IPS DF 19.7 (cell line): ENCODE data around the gene PTAR1.

Experiments
- DNase-seq: peaks from one replicate; pipeline ENCODE4 v3.0.0-alpha.2; 2013; ENCODE audit warnings: low read depth, low spot score

PTAR1 gene

GRCh38 chr9:69674716-69675438 lies 84.9 kb downstream of the PTAR1 start:
- DNase-seq: no peak

DNA sequence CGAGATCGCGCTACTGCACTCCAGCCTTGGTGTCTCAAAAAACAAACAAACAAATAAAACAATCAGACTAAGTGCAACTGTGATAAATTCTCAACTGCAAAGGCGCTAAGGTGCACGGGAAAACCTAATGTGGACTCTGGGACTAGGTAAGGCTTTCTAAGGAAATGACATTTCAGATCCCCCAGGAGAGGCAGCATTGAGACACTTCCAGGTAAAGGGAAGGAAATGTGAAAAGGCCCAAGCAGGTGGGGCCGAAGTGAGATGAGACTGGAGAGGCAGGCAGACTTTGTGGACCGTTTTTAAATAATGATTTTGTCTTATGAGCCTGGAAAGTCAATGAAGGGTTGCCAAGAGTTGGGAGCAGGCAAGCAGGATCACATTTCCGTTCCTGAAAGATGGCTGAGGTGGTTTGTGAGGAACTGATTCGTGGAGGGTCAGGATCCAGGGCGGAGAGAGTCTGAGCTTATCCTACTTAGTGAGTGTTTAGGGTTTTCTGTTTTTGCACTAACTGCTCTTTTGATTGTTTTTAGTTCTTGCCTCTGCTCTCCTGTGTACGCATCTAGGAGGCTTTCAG lies 85.6 kb downstream of the PTAR1 start:
- peak; percentile 28 for DNase-seq

DNA sequence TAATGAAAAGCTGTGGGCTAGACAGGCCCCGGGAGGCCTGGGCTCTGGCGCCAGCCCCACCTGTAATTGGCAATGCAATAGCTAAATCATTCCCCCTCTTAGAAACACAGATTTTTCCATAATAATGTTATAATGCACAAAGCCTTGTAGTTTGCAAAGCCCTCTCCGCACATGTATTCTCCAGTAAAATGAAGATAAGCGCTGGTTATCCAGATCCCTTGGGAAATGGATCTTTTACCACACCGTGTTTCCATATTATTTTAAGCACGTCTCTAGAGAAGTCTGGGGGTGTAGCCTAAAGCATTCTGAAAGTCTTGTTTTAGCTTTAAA lies 86.5 kb downstream of the PTAR1 start:
- no peak for DNase-seq

DNA sequence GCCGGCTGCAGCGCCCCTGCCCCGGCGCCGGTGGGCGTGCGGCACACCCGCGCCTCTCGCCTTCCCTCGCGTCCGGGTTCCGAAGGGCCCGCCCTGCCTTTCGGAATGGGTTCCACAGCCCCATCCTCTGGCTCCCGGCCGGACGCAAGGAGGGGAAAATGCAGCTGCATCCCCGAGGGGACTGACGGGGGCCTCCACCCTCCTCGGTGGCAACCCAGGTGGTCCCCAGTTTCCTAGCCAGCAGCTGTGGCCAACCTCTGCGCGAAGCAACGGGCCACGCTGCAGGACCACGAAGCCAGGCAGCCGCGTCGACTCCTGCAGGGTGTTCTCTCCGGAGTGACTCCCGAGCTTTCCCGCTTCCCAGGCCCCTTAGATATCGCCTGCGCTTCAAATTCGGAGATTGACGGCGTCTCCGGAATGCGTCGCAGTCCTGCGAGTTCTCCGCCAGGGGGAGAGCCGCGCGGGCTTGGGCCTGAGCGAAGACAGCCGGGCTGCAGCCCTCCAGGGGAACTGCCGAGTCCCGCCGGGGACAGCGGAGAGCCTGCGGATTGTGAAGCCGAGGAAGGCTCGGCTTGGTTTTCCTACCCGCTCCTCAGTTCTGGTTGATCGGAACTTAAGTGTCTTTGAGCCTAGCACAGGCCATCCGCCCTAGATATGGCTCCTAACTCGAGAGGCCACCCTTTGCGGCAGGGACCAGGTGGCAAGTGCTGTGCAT lies 87.1 kb downstream of the PTAR1 start:
- DNase-seq: peak; percentile 65

DNA sequence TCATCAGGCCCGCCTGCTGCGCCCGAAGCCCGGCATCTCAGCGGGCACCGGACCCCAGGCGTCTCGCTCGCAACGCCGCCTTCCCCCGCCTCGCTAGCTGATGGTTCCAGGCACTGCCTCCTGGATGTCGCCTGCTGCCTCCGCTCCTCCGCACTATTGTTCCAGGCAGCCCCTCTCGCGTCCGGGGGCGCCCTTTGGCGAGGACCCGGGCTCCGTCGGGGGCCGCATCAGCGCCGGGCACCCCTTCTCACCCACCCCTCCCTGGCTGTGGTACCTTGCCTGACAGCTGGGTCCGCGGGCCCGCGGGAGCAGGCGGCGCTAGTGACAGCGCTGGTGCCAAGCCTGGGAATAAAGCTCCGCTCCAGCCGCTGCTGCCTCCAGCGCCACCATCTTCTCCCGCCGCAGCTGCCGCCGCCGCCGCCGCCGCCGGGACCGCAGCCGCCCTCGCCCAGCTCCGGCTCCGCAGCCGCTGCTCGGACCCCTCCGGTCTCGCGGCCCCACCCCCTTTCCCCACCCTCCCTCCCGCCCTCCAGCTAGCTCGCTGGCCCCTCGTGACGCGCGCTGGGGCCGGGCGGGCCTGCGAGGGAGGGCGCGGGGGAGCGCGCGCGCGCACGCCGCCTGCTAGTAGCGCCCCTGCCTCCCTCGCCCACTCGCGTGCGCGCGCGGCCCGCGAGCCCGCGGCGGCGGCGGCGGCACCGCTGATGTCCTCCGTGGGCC lies 87.8 kb downstream of the PTAR1 start, which contains the start of gene APBA1:
Gene APBA1 (minus strand): TSS at position 493 of the 717 bp plus-strand sequence.
- DNase-seq: no peak

DNA sequence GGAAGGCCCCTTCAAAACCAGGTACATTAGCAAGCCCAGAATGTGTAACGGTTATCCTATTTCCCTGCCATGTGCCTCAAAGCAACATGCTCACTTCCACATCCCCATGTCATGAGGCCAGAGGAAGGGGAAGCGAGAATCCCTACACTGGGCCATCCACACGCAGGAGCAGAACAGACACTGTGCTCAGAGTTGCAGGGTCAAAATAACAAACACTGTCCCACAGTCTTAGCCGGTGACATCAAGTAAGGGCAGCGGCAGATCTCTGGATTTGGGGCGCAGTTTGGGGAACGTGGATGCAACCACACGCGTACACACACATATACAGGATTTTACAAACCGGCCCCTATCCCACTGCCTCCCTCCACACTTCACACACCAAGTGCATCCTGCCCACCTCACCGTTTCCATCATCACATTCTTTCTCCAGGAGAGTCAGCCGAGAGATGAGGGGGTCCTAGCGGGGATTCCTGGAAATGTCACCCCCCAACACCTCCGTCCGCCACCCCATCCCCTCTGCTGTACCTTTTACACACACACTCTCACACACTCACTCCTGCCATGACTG lies 88.4 kb downstream of the PTAR1 start:
- no peak for DNase-seq

- DNase-seq: no peak
Observed at GRCh38 chr9:69667306-69667705, 92.5 kb downstream of the PTAR1 start.

- no peak for DNase-seq
Observed at GRCh38 chr9:69660304-69660703, 99.5 kb downstream of the PTAR1 start.
